ENCODE results near the gene ANXA7. TPM values are rescaled to one million over a fixed set of nuclear protein-coding genes. Genes with fewer than 3 reads are reported as not detected.
A peak's percentile ranks its signal among the peaks of the same experiment; 100 is the strongest.

The ANXA7 gene
- total RNA-seq, 1 donor from 2014 or later = 63.2 TPM

DNA sequence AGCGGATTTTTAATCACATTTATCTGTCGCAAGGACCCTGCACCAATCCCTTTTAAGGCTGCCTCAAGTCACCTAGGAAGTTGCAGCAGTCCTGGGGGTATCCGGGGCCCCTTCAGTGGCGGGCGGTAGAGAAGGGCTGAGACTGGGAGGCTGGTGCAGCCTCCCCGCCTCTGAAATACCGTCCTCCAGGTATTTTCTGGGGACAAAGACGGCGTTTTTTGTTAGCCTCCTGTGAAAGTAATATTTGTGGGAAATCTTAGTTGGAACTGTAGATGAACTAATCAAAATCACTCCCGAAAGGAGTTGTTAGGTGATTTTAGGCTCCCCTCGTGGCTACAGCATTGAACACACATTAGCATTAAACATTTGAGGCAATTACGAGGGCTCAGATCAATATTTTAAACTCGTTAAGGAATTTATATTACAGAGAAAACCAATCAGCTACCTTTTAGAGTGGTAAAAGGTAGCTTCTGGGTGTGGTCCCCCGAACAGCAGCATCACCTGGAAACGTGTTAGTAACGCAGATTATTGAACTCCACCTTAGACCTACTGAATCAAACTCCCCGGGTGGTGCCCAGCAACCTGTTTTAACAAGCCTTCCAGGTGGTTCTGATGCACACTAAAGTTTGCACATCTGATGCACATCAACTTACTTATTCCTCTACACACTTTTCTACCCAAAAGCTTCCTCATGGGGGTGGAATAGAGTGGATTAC lies 530 bp upstream of the ANXA7 start:
- no peaks in the 10 kb centered on the region for H3K36me3 ChIP-seq
- H3K4me3 ChIP-seq = peak overlapping the region; percentile 87 to 93
- H3K4me1 ChIP-seq = peaks cover 3 to 10% of the 10 kb centered on the region in 2 donors
- intact Hi-C loops (cut with DNase I) = loop anchor here (1.0 to 10.0 kb wide), 2 partner anchors 81 to 230 kb away; partner anchors contain the start of gene MYOZ1
- no peaks in the 10 kb centered on the region for H3K27me3 ChIP-seq
- DNase-seq (ENCODE audit: low spot score in 2 of 2) = no peak
- TF ChIP-seq, protein P1, sequence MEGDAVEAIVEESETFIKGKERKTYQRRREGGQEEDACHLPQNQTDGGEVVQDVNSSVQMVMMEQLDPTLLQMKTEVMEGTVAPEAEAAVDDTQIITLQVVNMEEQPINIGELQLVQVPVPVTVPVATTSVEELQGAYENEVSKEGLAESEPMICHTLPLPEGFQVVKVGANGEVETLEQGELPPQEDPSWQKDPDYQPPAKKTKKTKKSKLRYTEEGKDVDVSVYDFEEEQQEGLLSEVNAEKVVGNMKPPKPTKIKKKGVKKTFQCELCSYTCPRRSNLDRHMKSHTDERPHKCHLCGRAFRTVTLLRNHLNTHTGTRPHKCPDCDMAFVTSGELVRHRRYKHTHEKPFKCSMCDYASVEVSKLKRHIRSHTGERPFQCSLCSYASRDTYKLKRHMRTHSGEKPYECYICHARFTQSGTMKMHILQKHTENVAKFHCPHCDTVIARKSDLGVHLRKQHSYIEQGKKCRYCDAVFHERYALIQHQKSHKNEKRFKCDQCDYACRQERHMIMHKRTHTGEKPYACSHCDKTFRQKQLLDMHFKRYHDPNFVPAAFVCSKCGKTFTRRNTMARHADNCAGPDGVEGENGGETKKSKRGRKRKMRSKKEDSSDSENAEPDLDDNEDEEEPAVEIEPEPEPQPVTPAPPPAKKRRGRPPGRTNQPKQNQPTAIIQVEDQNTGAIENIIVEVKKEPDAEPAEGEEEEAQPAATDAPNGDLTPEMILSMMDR (IDR thresholded peaks at IDR 0.05) = peak in 2 of 3 experiments; percentile 4 to 16
- peak overlapping the region; percentile 96 to 98 for H3K27ac ChIP-seq
- no peaks in the 10 kb centered on the region for H3K9me3 ChIP-seq

DNA sequence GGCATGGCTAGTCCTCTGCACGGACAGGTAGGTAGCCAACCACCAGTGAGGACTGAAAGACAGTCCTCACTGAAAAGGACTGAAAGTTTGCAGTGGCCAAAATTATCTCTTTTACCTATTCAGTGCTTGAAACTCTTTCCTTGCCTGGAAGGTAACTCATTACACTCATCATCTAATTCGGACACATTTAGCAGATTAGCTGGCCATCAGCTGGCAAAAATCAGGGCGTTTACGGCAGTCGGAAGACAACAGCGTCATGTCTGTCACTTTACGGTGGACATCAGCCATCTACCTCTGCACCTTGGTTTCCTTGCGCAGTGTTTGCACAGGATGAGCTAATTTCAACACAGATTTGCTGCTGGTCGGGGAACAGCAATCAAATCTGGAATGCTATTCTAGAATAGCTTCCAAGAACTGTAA lies 740 bp downstream of the ANXA7 start:
- intact Hi-C loops (cut with DNase I) = loop anchor here (2.0 to 10.0 kb wide), 2 partner anchors 166 to 232 kb away; partner anchors contain the start of genes DNAJC9 and MYOZ1
- H3K4me3 ChIP-seq = peak overlapping the region; percentile 87 to 93
- no peaks in the 10 kb centered on the region for H3K27me3 ChIP-seq
- H3K27ac ChIP-seq = peak overlapping the region; percentile 96 to 98
- peak in 1 of 2 donors; percentile 69 for DNase-seq (ENCODE audit: low spot score in 2 of 2)
- no peaks in the 10 kb centered on the region for H3K36me3 ChIP-seq
- H3K9me3 ChIP-seq = no peaks in the 10 kb centered on the region
- TF ChIP-seq, protein P1 (IDR thresholded peaks at IDR 0.05) = no peak
- peaks cover 3 to 10% of the 10 kb centered on the region in 2 donors for H3K4me1 ChIP-seq

DNA sequence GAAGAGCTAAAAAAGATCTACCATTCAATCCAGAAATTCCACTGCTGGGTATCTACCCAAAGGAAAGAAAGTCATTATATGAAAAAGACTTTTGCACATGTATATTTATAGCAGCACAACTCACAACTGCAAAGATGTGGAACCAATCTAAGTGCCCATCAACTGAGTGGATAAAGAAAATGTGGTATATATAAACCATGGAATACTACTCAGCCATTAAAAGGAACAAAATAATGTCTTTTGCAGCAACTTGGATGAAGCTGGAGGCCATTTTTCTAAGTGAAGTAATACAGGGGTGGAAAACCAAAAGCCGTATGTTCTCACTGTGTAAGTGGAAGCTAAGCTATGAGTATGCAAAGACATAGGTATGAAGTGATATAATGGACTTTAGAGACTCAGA lies 3.0 kb downstream of the ANXA7 start:
- peaks cover 3 to 10% of the 10 kb centered on the region in 2 donors for H3K4me1 ChIP-seq
- intact Hi-C loops (cut with DNase I) = loop anchor here (10.0 kb wide), 1 partner anchor 234 kb away; the partner anchor contains the start of gene MYOZ1

DNA sequence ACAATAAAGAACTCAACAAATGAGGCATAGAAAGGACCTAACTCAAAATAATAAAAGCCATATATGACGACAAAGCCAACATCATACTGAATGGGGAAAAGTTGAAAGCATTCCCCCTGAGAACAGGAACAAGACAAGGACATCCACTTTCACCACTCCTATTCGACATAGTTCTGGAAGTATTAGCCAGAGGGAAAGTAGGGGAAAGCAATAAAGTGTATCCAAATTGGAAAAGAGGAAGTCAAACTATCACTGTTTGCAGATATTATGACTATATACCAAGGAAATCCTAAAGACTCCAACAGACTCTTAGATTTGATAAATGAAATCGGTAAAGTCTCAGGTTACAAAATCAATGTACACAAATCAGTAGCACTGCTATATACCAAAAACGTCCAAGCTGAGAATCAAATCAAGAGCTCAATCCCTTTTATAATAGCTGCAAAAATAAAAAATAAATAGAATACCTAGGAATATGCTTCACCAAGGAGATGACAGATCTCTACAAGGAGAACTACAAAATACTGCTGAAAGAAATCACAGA lies 4.8 kb downstream of the ANXA7 start:
- H3K9me3 ChIP-seq = no peaks in the 10 kb centered on the region
- intact Hi-C loops (cut with DNase I) = no loop called here
- H3K36me3 ChIP-seq = peaks cover 0 to 11% of the 10 kb centered on the region in 2 donors
- TF ChIP-seq, protein P1 (IDR thresholded peaks at IDR 0.05) = no peak
- DNase-seq (ENCODE audit: low spot score in 2 of 2) = no peak
- H3K4me1 ChIP-seq = peaks cover 3 to 7% of the 10 kb centered on the region in 2 donors
- H3K27ac ChIP-seq = no peak overlapping the region
- no peaks in the 10 kb centered on the region for H3K27me3 ChIP-seq
- H3K4me3 ChIP-seq = no peak overlapping the region

More for the DNA sequence above, 3.0 kb downstream of the ANXA7 start:
- Histone ChIP-seq H3K27me3 (no peaks in the 10 kb centered on the region), H3K36me3 (peaks cover 0 to 11% of the 10 kb centered on the region in 2 donors), H3K27ac (no peak overlapping the region), H3K4me3 (no peak overlapping the region), H3K9me3 (no peaks in the 10 kb centered on the region)
- TF ChIP-seq, protein P1 (IDR thresholded peaks at IDR 0.05) = no peak
- no peak for DNase-seq (ENCODE audit: low spot score in 2 of 2)

DNA sequence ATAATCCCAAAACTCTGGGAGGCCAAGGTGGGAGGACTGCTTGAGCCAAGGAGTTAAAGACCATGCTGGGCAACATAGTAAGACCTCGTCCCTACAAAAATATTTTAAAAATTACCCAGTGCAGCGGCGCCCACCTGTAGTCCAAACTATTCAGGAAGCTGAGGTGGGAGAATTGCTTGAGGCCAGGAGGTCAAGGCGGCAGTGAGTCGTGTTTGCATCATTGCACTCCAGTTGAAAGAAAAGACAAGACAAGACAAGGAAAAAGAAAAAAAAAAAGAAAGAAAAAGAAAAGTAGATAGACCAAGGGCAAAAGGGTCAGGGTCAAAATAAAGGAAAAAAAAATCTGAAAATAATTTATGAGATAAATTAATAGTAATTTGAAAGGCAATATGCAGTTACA lies 5.8 kb downstream of the ANXA7 start:
- TF ChIP-seq, protein P1 (IDR thresholded peaks at IDR 0.05) = no peak
- DNase-seq (ENCODE audit: low spot score in 2 of 2) = no peak
- H3K4me1 ChIP-seq = peaks cover 3 to 7% of the 10 kb centered on the region in 2 donors
- H3K36me3 ChIP-seq = peaks cover 0 to 11% of the 10 kb centered on the region in 2 donors
- no peaks in the 10 kb centered on the region for H3K9me3 ChIP-seq
- no peaks in the 10 kb centered on the region for H3K27me3 ChIP-seq
- intact Hi-C loops (cut with DNase I) = no loop called here
- no peak overlapping the region for H3K27ac ChIP-seq
- H3K4me3 ChIP-seq = no peak overlapping the region

All from ascending aorta (tissue), 2 donors.